Activated T-helper 2 cell treated with anti-CD3 and anti-CD28 coated beads, Interferon-gamma antibody, Interleukin-2, Interleukin-4, amounts not matched to agents 10 μg/mL and 5 μg/mL and 100 μg/mL, durations not matched to agents 14 hours and 24 hours and 36 hours (primary cell): Measurements from ENCODE around the gene LIN7B. TPM values are rescaled to one million over a fixed set of nuclear protein-coding genes. Genes with fewer than 3 reads are reported as not detected.

ENCODE experiments used
- DNase-seq: peaks from one replicate; pipeline ENCODE4 v3.0.0; 2021; ENCODE audit warnings: low spot score
- H3K27ac Mint-ChIP-seq: one replicate; pipeline ENCODE4 v1.8.0; 2021; ENCODE audit warnings: mixed read lengths
- H3K27me3 Mint-ChIP-seq: one replicate; pipeline ENCODE4 v1.8.0; 2021; ENCODE audit warnings: low read depth, mixed read lengths
- H3K36me3 Mint-ChIP-seq: one replicate; pipeline ENCODE4 v1.8.0; 2021; ENCODE audit warnings: low read depth, mixed read lengths
- H3K4me1 Mint-ChIP-seq: one replicate; pipeline ENCODE4 v1.8.0; 2021; ENCODE audit warnings: low read depth, mixed read lengths
- H3K4me3 Mint-ChIP-seq: one replicate; pipeline ENCODE4 v1.8.0; 2021; ENCODE audit warnings: low read depth, mild to moderate bottlenecking, moderate library complexity, mixed read lengths
- H3K9me3 Mint-ChIP-seq: one replicate; pipeline ENCODE4 v1.8.0; 2021; ENCODE audit warnings: mixed read lengths
- intact Hi-C: fragments of 100-400 bp; cut with micrococcal nuclease; formaldehyde crosslinking; loops from one replicate; pipeline ENCODE4 v1.15.1; 2023
- total RNA-seq: library from RNA; stranded (reverse); gene quantifications from 2 replicates; pipeline ENCODE4 v1.2.3, GENCODE V29; 2022

The LIN7B gene
- total RNA-seq, 1 donor from 2014 or later, result 7.7 TPM

GRCh38 chr19:49157445-49158224 lies 43.5 kb downstream of the LIN7B start, which contains the start of gene TRPM4:
Gene TRPM4 (plus strand): TSS chr19:49157792. CDS start chr19:49157867, 75 bp downstream.
- Mint-ChIP-seq H3K4me1 (peaks cover 6% of the 10 kb centered on the region), H3K27ac (no peak within 1 kb of the TSS), H3K9me3 (no peaks in the 10 kb centered on the region), H3K4me3 (peak within 1 kb of the TSS; percentile 75), H3K36me3 (no peaks in the 10 kb centered on the region), H3K27me3 (peaks cover 55% of the 10 kb centered on the region)
- DNase-seq, result peak; percentile 54
- intact Hi-C loops, result no loop called here

DNA sequence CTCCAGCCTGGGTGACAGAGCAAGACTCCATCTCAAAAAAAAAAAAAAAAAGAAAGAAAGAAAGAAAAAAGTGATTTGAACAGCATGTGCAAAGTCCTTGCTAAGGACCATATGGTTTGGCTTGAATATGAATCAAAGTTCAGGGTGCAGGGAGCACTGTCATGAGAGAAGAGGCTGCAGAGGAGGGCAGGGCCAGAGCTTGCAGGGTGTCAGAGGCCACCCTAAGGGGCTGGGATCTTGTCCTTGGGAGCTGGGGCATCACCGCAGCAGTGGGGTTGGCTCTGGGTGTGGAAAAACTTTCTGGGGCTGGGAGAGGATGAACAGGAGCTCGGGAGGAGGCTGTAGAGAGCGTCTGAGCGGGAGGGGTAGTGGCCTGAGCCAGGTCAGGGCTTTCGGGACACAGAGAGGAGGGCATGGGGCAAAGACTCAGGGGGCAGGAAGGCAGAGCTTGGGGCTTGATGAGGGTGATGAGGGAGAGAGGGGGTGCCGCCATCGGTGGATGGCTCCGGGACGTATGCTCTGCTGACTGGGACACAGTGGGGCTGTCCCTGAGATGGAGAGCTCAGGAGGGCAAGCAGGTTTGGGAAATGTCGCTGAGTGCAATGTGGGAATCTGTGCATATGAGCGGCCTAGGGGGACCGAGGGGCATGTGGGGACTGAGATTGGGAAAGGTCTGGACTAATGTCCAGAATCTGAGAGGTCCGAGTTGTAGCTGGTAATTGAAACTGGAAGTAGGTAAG lies 46.5 kb downstream of the LIN7B start:
- DNase-seq, result no peak
- peaks cover 31% of the 10 kb centered on the region for H3K27me3 Mint-ChIP-seq
- H3K27ac Mint-ChIP-seq, result no peak overlapping the region
- no peak overlapping the region for H3K4me3 Mint-ChIP-seq
- intact Hi-C loops, result no loop called here
- H3K9me3 Mint-ChIP-seq, result no peaks in the 10 kb centered on the region
- H3K4me1 Mint-ChIP-seq, result peaks cover 6% of the 10 kb centered on the region
- no peaks in the 10 kb centered on the region for H3K36me3 Mint-ChIP-seq

DNA sequence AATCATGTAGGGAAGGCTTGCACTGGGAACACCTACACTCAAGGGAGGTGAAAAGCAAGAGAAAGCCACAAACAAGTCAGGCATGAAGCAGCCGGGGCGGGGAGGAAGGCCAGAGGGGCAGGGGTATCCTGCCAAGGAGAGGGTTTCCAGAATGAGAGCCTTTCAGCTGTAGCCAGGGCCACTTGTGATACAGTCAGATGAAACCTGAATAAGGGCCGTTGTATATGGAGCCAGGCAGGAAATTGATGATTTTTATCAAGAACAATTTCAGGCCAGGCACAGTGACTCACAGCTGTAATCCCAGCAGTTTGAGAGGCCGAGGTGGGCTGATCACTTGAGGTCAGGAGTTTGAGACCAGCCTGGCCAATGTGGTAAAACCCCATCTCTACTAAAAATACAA lies 47.8 kb downstream of the LIN7B start:
- Mint-ChIP-seq H3K27ac (no peak overlapping the region), H3K9me3 (no peaks in the 10 kb centered on the region), H3K27me3 (peaks cover 24% of the 10 kb centered on the region), H3K36me3 (no peaks in the 10 kb centered on the region), H3K4me3 (no peak overlapping the region), H3K4me1 (peaks cover 6% of the 10 kb centered on the region)
- intact Hi-C loops, result no loop called here
- no peak for DNase-seq

DNA sequence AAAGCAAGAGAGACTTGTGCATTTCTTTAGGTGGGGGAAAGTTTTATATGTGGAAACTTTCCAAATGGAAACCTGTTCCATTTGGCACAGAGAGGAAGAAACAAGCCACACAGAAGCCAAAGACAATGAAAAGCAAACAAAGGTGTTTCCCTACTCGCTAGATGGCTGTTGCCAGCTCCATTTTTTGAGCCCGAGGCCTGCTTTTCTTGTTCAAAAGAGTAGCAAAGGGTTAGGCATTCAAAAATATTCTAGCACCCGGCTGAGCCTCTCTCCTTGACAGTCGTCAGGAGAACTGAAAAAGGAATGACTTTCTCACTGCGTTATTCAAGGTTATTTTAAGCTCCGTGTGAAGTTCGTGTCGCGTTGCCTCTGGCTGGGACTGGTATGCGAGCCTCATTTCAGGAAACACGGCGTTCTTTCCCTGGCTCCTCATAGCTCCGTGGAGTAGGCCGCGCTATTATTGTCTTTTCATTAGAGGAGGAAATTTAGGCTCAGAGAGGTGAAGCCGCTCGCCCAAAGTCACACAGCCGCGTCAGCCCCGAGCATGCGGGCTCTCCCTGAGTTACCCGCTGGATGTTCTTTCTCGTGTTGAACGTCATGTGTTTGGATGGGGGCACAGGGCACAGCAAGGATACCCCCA lies 51.1 kb downstream of the LIN7B start:
- Mint-ChIP-seq H3K4me3 (no peak overlapping the region), H3K27me3 (peaks cover 8% of the 10 kb centered on the region), H3K9me3 (no peaks in the 10 kb centered on the region), H3K27ac (no peak overlapping the region), H3K4me1 (no peaks in the 10 kb centered on the region), H3K36me3 (no peaks in the 10 kb centered on the region)
- no peak for DNase-seq
- intact Hi-C loops, result no loop called here

DNA sequence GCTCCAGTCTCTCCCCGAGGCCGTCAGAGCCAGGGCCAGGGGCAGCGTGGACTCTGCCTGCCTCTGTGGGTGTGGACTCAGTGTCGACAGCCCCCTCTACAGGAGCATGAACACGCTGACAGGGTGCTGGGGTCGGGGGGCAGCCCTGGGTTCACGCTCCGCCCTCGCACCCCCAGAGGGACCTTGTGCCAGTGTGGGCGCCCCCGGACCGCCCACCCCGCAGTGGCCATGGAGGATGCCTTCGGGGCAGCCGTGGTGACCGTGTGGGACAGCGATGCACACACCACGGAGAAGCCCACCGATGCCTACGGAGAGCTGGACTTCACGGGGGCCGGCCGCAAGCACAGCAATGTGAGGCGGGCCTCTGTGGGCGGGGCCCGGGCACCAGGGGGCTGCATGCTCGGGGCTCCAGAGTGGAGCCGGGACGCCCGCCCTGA lies 51.7 kb downstream of the LIN7B start:
- DNase-seq, result no peak
- intact Hi-C loops, result no loop called here
- no peak overlapping the region for H3K27ac Mint-ChIP-seq
- H3K27me3 Mint-ChIP-seq, result peaks cover 1% of the 10 kb centered on the region
- H3K4me3 Mint-ChIP-seq, result no peak overlapping the region
- H3K4me1 Mint-ChIP-seq, result no peaks in the 10 kb centered on the region
- H3K9me3 Mint-ChIP-seq, result no peaks in the 10 kb centered on the region
- no peaks in the 10 kb centered on the region for H3K36me3 Mint-ChIP-seq

GRCh38 chr19:49167857-49168409 lies 53.8 kb downstream of the LIN7B start:
- no peak overlapping the region for H3K4me3 Mint-ChIP-seq
- no peaks in the 10 kb centered on the region for H3K9me3 Mint-ChIP-seq
- H3K4me1 Mint-ChIP-seq, result no peaks in the 10 kb centered on the region
- intact Hi-C loops, result no loop called here
- H3K27ac Mint-ChIP-seq, result no peak overlapping the region
- no peak for DNase-seq
- no peaks in the 10 kb centered on the region for H3K27me3 Mint-ChIP-seq
- H3K36me3 Mint-ChIP-seq, result no peaks in the 10 kb centered on the region

Other genes with a start within 250 kb of the LIN7B start
- 1.6 and 2.2 TPM in 2 replicates for gene PLEKHA4, start 245.8 kb upstream of the LIN7B start, total RNA-seq
- 30.8 and 31.8 TPM in 2 replicates for gene PPP1R15A, start 241.9 kb upstream of the LIN7B start, total RNA-seq
- not detected in 2 replicates for gene TULP2, start 215.6 kb upstream of the LIN7B start, total RNA-seq
- gene NUCB1, start 214.1 kb upstream of the LIN7B start, total RNA-seq, result 142 and 147 TPM in 2 replicates
- gene DHDH, start 180.7 kb upstream of the LIN7B start, total RNA-seq, result 0.67 TPM in 1 of 2 replicates, not detected in the other
- 232 and 242 TPM in 2 replicates for gene BAX, start 159.5 kb upstream of the LIN7B start, total RNA-seq
- gene FTL, start 149.1 kb upstream of the LIN7B start, total RNA-seq, result 646 and 658 TPM in 2 replicates
- gene GYS1, start 121.1 kb upstream of the LIN7B start, total RNA-seq, result 68.5 and 70.3 TPM in 2 replicates
- gene RUVBL2, start 120.5 kb upstream of the LIN7B start, total RNA-seq, result 160 and 170 TPM in 2 replicates
- gene LHB, start 97.3 kb upstream of the LIN7B start, total RNA-seq, result 0.41 TPM in 1 of 2 replicates, not detected in the other
- not detected in 2 replicates for gene CGB3, start 90.0 kb upstream of the LIN7B start, total RNA-seq
- gene CGB2, start 82.5 kb upstream of the LIN7B start, total RNA-seq, result 0.28 TPM in 1 of 2 replicates, not detected in the other
- gene CGB1, start 77.5 kb upstream of the LIN7B start, total RNA-seq, result not detected in 2 replicates
- not detected in 2 replicates for gene CGB5, start 70.5 kb upstream of the LIN7B start, total RNA-seq
- not detected in 2 replicates for gene CGB8, start 65.3 kb upstream of the LIN7B start, total RNA-seq
- not detected in 2 replicates for gene CGB7, start 56.6 kb upstream of the LIN7B start, total RNA-seq
- not detected in 2 replicates for gene NTF4, start 49.6 kb upstream of the LIN7B start, total RNA-seq
- not detected in 2 replicates for gene KCNA7, start 41.7 kb upstream of the LIN7B start, total RNA-seq
- gene SNRNP70, start 28.9 kb upstream of the LIN7B start, total RNA-seq, result 259 and 279 TPM in 2 replicates
- gene C19orf73, start 4.8 kb downstream of the LIN7B start, total RNA-seq, result 1.7 and 2.3 TPM in 2 replicates
- gene PPFIA3, start 5.2 kb downstream of the LIN7B start, total RNA-seq, result 3.6 and 5.0 TPM in 2 replicates
- gene HRC, start 41.0 kb downstream of the LIN7B start, total RNA-seq, result not detected in 2 replicates
- 1.3 and 1.9 TPM in 2 replicates for gene TRPM4, start 43.4 kb downstream of the LIN7B start, total RNA-seq
- gene SLC6A16, start 210.8 kb downstream of the LIN7B start, total RNA-seq, result 1.3 and 2.2 TPM in 2 replicates
- gene CD37, start 221.0 kb downstream of the LIN7B start, total RNA-seq, result 141 TPM in 2 replicates
- not detected in 2 replicates for gene TEAD2, start 248.0 kb downstream of the LIN7B start, total RNA-seq
- gene DKKL1, start 249.5 kb downstream of the LIN7B start, total RNA-seq, result not detected in 2 replicates